Activated T-helper 1 cell treated with Interleukin-2 at 50 U/mL for 16 hours (primary cell): ENCODE results near the gene FAM117A.
"Not testable (repeated sequence)": the region's sequence is repeated elsewhere in the genome, so short reads cannot be mapped to it uniquely, and the experiment has no call there.

Experiments
- DNase-seq: peaks from one replicate; pipeline ENCODE4 v3.0.0-alpha.2; 2020; ENCODE audit warnings: low read depth

The FAM117A gene

GRCh38 chr17:49677933-49678847, 85.7 kb downstream of the FAM117A start, which contains the start of gene SPOP:
TSS of gene SPOP (minus strand) at chr17:49678097. CDS start at chr17:49622810, 55,287 bp downstream.
- peak; percentile 98 for DNase-seq

- DNase-seq: peak; percentile 94
Measured at GRCh38 chr17:49677134-49677932, 86.6 kb downstream of the FAM117A start.

- DNase-seq: no peak
Measured at GRCh38 chr17:49676276-49676868, 87.6 kb downstream of the FAM117A start.

- no peak for DNase-seq
Measured at GRCh38 chr17:49674507-49674906, 89.4 kb downstream of the FAM117A start.

- not testable (repeated sequence) for DNase-seq
Measured at GRCh38 chr17:49673679-49674078, 90.3 kb downstream of the FAM117A start.

GRCh38 chr17:49670641-49671040, 93.3 kb downstream of the FAM117A start:
- no peak for DNase-seq

- no peak for DNase-seq
Measured at GRCh38 chr17:49670002-49670401, 93.9 kb downstream of the FAM117A start.

- no peak for DNase-seq
Measured at GRCh38 chr17:49667854-49668253, 96.1 kb downstream of the FAM117A start.

- DNase-seq: no peak
Measured at GRCh38 chr17:49664706-49665211, 99.2 kb downstream of the FAM117A start.
